ENCODE results near the gene ZFYVE21. TPM values are rescaled to one million over a fixed set of nuclear protein-coding genes. Genes with fewer than 3 reads are reported as not detected.

ZFYVE21 gene
- total and polyA plus RNA-seq, 2 donors (not counting 1 experiment from before 2014, with no cell fraction given) = 84.9 to 94.5 TPM

- DNase-seq (ENCODE audit: low read depth in 2 of 2) = no peak
- Histone ChIP-seq H2AFZ (ENCODE audit: low read length) (no peak overlapping the region), H3K27ac (ENCODE audit: insufficient read depth, low read length) (no peak overlapping the region), H3K9ac (ENCODE audit: insufficient read depth, low read length) (no peak overlapping the region), H3K9me3 (ENCODE audit: control insufficient read depth, insufficient read depth, low read depth, low read length) (no peaks in the 10 kb centered on the region), H3K4me1 (ENCODE audit: control insufficient read depth, extremely low read depth, insufficient read depth, low read length) (peaks cover 20% of the 10 kb centered on the region), H3K4me2 (ENCODE audit: extremely low read depth, insufficient read depth, low read length) (no peak overlapping the region), H4K20me1 (ENCODE audit: control insufficient read depth, extremely low read depth, insufficient read depth, low read length) (no peaks in the 10 kb centered on the region), H3K79me2 (ENCODE audit: control insufficient read depth, insufficient read depth, low read length) (peaks cover 27% of the 10 kb centered on the region), H3K36me3 (ENCODE audit: control insufficient read depth, insufficient read depth, low read length) (peaks cover 22% of the 10 kb centered on the region), H3K27me3 (ENCODE audit: control insufficient read depth, insufficient read depth, low read length) (no peaks in the 10 kb centered on the region), H3K4me3 (replicated peaks in 1 of 4; ENCODE audit: control extremely low read depth in 1 of 4, insufficient read depth in 1 of 4, low read depth in 3 of 4, low read length in 4 of 4) (no peak overlapping the region)
- no peak for TF ChIP-seq CTCF (conservative IDR thresholded peaks at IDR 0.05 in 1 of 2, IDR thresholded peaks at IDR 0.05 in 1 of 2; ENCODE audit: low read depth in 1 of 2, low read length in 2 of 2)
- TF ChIP-seq EZH2 (IDR thresholded peaks at IDR 0.05; ENCODE audit: low read length, missing control alignments) = no peak
Measured at GRCh38 chr14:103692159-103692558, 23.5 kb upstream of the ZFYVE21 start.

- Histone ChIP-seq H3K4me3 (replicated peaks in 1 of 4; ENCODE audit: control extremely low read depth in 1 of 4, insufficient read depth in 1 of 4, low read depth in 3 of 4, low read length in 4 of 4) (no peak overlapping the region), H3K36me3 (ENCODE audit: control insufficient read depth, insufficient read depth, low read length) (peaks cover 26% of the 10 kb centered on the region), H3K79me2 (ENCODE audit: control insufficient read depth, insufficient read depth, low read length) (peaks cover 33% of the 10 kb centered on the region), H3K27ac (ENCODE audit: insufficient read depth, low read length) (no peak overlapping the region), H3K9ac (ENCODE audit: insufficient read depth, low read length) (no peak overlapping the region), H2AFZ (ENCODE audit: low read length) (no peak overlapping the region), H3K27me3 (ENCODE audit: control insufficient read depth, insufficient read depth, low read length) (no peaks in the 10 kb centered on the region), H3K9me3 (ENCODE audit: control insufficient read depth, insufficient read depth, low read depth, low read length) (no peaks in the 10 kb centered on the region), H3K4me2 (ENCODE audit: extremely low read depth, insufficient read depth, low read length) (no peak overlapping the region), H4K20me1 (ENCODE audit: control insufficient read depth, extremely low read depth, insufficient read depth, low read length) (no peaks in the 10 kb centered on the region), H3K4me1 (ENCODE audit: control insufficient read depth, extremely low read depth, insufficient read depth, low read length) (peaks cover 23% of the 10 kb centered on the region)
- TF ChIP-seq CTCF (conservative IDR thresholded peaks at IDR 0.05 in 1 of 2, IDR thresholded peaks at IDR 0.05 in 1 of 2; ENCODE audit: low read depth in 1 of 2, low read length in 2 of 2) (no peak), EZH2 (IDR thresholded peaks at IDR 0.05; ENCODE audit: low read length, missing control alignments) (no peak)
- DNase-seq (ENCODE audit: low read depth in 2 of 2) = no peak
Measured at GRCh38 chr14:103692871-103693270, 22.7 kb upstream of the ZFYVE21 start.

GRCh38 chr14:103693515-103693914 is 22.1 kb upstream of the ZFYVE21 start:
- TF ChIP-seq CTCF (conservative IDR thresholded peaks at IDR 0.05 in 1 of 2, IDR thresholded peaks at IDR 0.05 in 1 of 2; ENCODE audit: low read depth in 1 of 2, low read length in 2 of 2) (no peak), EZH2 (IDR thresholded peaks at IDR 0.05; ENCODE audit: low read length, missing control alignments) (no peak)
- Histone ChIP-seq H3K9ac (ENCODE audit: insufficient read depth, low read length) (no peak overlapping the region), H3K36me3 (ENCODE audit: control insufficient read depth, insufficient read depth, low read length) (peaks cover 30% of the 10 kb centered on the region), H3K4me3 (replicated peaks in 1 of 4; ENCODE audit: control extremely low read depth in 1 of 4, insufficient read depth in 1 of 4, low read depth in 3 of 4, low read length in 4 of 4) (no peak overlapping the region), H4K20me1 (ENCODE audit: control insufficient read depth, extremely low read depth, insufficient read depth, low read length) (no peaks in the 10 kb centered on the region), H3K4me1 (ENCODE audit: control insufficient read depth, extremely low read depth, insufficient read depth, low read length) (peaks cover 21% of the 10 kb centered on the region), H3K27ac (ENCODE audit: insufficient read depth, low read length) (no peak overlapping the region), H2AFZ (ENCODE audit: low read length) (no peak overlapping the region), H3K9me3 (ENCODE audit: control insufficient read depth, insufficient read depth, low read depth, low read length) (no peaks in the 10 kb centered on the region), H3K79me2 (ENCODE audit: control insufficient read depth, insufficient read depth, low read length) (peaks cover 39% of the 10 kb centered on the region), H3K4me2 (ENCODE audit: extremely low read depth, insufficient read depth, low read length) (no peak overlapping the region), H3K27me3 (ENCODE audit: control insufficient read depth, insufficient read depth, low read length) (no peaks in the 10 kb centered on the region)
- DNase-seq (ENCODE audit: low read depth in 2 of 2) = no peak

Measured in fibroblast of lung (primary cell).